Activated CD8-positive, alpha-beta memory T cell treated with anti-CD3 and anti-CD28 coated beads, Interleukin-2, amount 50 U/mL, for 48 hours (primary cell): ENCODE measurements around the gene CRISPLD2.
"Not testable (repeated sequence)": the region's sequence is repeated elsewhere in the genome, so short reads cannot be mapped to it uniquely, and the experiment has no call there.

ENCODE experiments used
- DNase-seq: peaks from one replicate; pipeline ENCODE4 v3.0.0-alpha.2; 2020

Gene CRISPLD2

GRCh38 chr16:84823926-84824325 lies 4.1 kb downstream of the CRISPLD2 start:
- DNase-seq = no peak

GRCh38 chr16:84825896-84826557 lies 6.2 kb downstream of the CRISPLD2 start:
- no peak for DNase-seq

- no peak for DNase-seq
These were observed 6.8 kb downstream of the CRISPLD2 start for GRCh38 chr16:84826558-84826941.

GRCh38 chr16:84827131-84827574 lies 7.4 kb downstream of the CRISPLD2 start:
- DNase-seq = no peak

- no peak for DNase-seq
These were observed 8.1 kb downstream of the CRISPLD2 start for GRCh38 chr16:84827897-84828296.

GRCh38 chr16:84828322-84828721 lies 8.5 kb downstream of the CRISPLD2 start:
- DNase-seq = no peak

- DNase-seq = no peak
These were observed 9.6 kb downstream of the CRISPLD2 start for GRCh38 chr16:84829168-84829965.

GRCh38 chr16:84830765-84831384 lies 11.1 kb downstream of the CRISPLD2 start:
- DNase-seq = no peak

- not testable (repeated sequence) for DNase-seq
These were observed 11.9 kb downstream of the CRISPLD2 start for GRCh38 chr16:84831728-84832127.

GRCh38 chr16:84832488-84833143 lies 12.8 kb downstream of the CRISPLD2 start:
- no peak for DNase-seq

GRCh38 chr16:84833144-84833500 lies 13.3 kb downstream of the CRISPLD2 start:
- no peak for DNase-seq

- DNase-seq = no peak
These were observed 14.0 kb downstream of the CRISPLD2 start for GRCh38 chr16:84833542-84834402.

- no peak for DNase-seq
These were observed 14.6 kb downstream of the CRISPLD2 start for GRCh38 chr16:84834403-84834772.

- DNase-seq = no peak
These were observed 16.5 kb downstream of the CRISPLD2 start for GRCh38 chr16:84836234-84836647.

- DNase-seq = no peak
These were observed 17.2 kb downstream of the CRISPLD2 start for GRCh38 chr16:84836967-84837366.

- no peak for DNase-seq
These were observed 18.7 kb downstream of the CRISPLD2 start for GRCh38 chr16:84838383-84838948.

GRCh38 chr16:84839054-84839453 lies 19.3 kb downstream of the CRISPLD2 start:
- no peak for DNase-seq

- no peak for DNase-seq
These were observed 20.2 kb downstream of the CRISPLD2 start for GRCh38 chr16:84839956-84840355.

GRCh38 chr16:84840687-84841627 lies 21.2 kb downstream of the CRISPLD2 start:
- DNase-seq = no peak

GRCh38 chr16:84841787-84842300 lies 22.1 kb downstream of the CRISPLD2 start:
- no peak for DNase-seq
